ENCODE results near the gene PORCN. TPM values are rescaled to one million over a fixed set of nuclear protein-coding genes. Genes with fewer than 3 reads are reported as not detected.

Gene PORCN
- polyA plus RNA-seq, 1 donor (not counting 4 experiments of a cell fraction or from before 2014, with no cell fraction given), result 52.2 TPM

- TF ChIP-seq CTCF (optimal IDR thresholded peaks at IDR 0.05 in 1 of 3, IDR thresholded peaks at IDR 0.05 in 1 of 3, conservative IDR thresholded peaks at IDR 0.05 in 1 of 3; ENCODE audit: extremely low read depth in 1 of 3, insufficient read depth in 2 of 3, low read length in 3 of 3) (no peak), EZH2 (IDR thresholded peaks at IDR 0.05; ENCODE audit: low read length) (no peak)
- FAIRE-seq, result no peak
Observed at GRCh38 chrX:48468247-48468671, 40.5 kb upstream of the PORCN start.

GRCh38 chrX:48468693-48469691 is 39.8 kb upstream of the PORCN start:
- dilution Hi-C loops (cut with MboI; ENCODE audit: extremely low pct_ligation_motif_present, low sequenced_read_pairs), result no loop called here
- H3K27ac ChIP-seq (ENCODE audit: control insufficient read depth, insufficient read depth, low read length), result peak overlapping the region; percentile 86
- H3K4me3 ChIP-seq (ENCODE audit: control insufficient read depth in 2 of 3, extremely low read depth in 1 of 3, insufficient read depth in 2 of 3, low read depth in 1 of 3, low read length in 3 of 3), result peak overlapping the region; percentile 58 to 80 (median 64)

More at GRCh38 chrX:48468247-48468671, 40.5 kb upstream of the PORCN start:
- Histone ChIP-seq H3K27ac (ENCODE audit: control insufficient read depth, insufficient read depth, low read length) (peak overlapping the region; percentile 86), H2AFZ (ENCODE audit: control insufficient read depth, low read length) (no peak overlapping the region), H3K9ac (ENCODE audit: control insufficient read depth, extremely low read depth, insufficient read depth, low read length) (peak overlapping the region; percentile 87), H3K9me1 (ENCODE audit: control insufficient read depth, extremely low read depth, insufficient read depth, low read length) (no peaks in the 10 kb centered on the region), H3K36me3 (ENCODE audit: control insufficient read depth in 2 of 2, extremely low read depth in 1 of 2, insufficient read depth in 2 of 2, low read length in 2 of 2) (peaks cover 0 to 9% of the 10 kb centered on the region in 2 experiments), H4K20me1 (ENCODE audit: control insufficient read depth, extremely low read depth, insufficient read depth, low read length) (peaks cover 2% of the 10 kb centered on the region), H3K4me1 (ENCODE audit: control insufficient read depth, extremely low read depth, insufficient read depth, low read length) (peaks cover 25% of the 10 kb centered on the region), H3K4me2 (ENCODE audit: control insufficient read depth, extremely low read depth, insufficient read depth, low read depth, low read length) (peak overlapping the region; percentile 75), H3K4me3 (ENCODE audit: control insufficient read depth in 2 of 3, extremely low read depth in 1 of 3, insufficient read depth in 2 of 3, low read depth in 1 of 3, low read length in 3 of 3) (peak overlapping the region; percentile 58 to 80 (median 64)), H3K27me3 (ENCODE audit: control insufficient read depth, extremely low read depth, insufficient read depth, low read length) (no peaks in the 10 kb centered on the region), H3K9me3 (ENCODE audit: control insufficient read depth, low read depth, low read length) (peaks cover 8% of the 10 kb centered on the region), H3K79me2 (ENCODE audit: control insufficient read depth, insufficient read depth, low read length) (peaks cover 35% of the 10 kb centered on the region)
- no peak for DNase-seq (ENCODE audit: low read depth, low spot score)
- dilution Hi-C loops (cut with MboI; ENCODE audit: extremely low pct_ligation_motif_present, low sequenced_read_pairs), result no loop called here

More at GRCh38 chrX:48468693-48469691, 39.8 kb upstream of the PORCN start:
- Histone ChIP-seq H3K4me1 (ENCODE audit: control insufficient read depth, extremely low read depth, insufficient read depth, low read length) (peaks cover 25% of the 10 kb centered on the region), H3K9me3 (ENCODE audit: control insufficient read depth, low read depth, low read length) (peaks cover 8% of the 10 kb centered on the region), H2AFZ (ENCODE audit: control insufficient read depth, low read length) (no peak overlapping the region), H3K9ac (ENCODE audit: control insufficient read depth, extremely low read depth, insufficient read depth, low read length) (peak overlapping the region; percentile 87), H4K20me1 (ENCODE audit: control insufficient read depth, extremely low read depth, insufficient read depth, low read length) (peaks cover 2% of the 10 kb centered on the region), H3K79me2 (ENCODE audit: control insufficient read depth, insufficient read depth, low read length) (peaks cover 35% of the 10 kb centered on the region), H3K27me3 (ENCODE audit: control insufficient read depth, extremely low read depth, insufficient read depth, low read length) (no peaks in the 10 kb centered on the region), H3K9me1 (ENCODE audit: control insufficient read depth, extremely low read depth, insufficient read depth, low read length) (no peaks in the 10 kb centered on the region), H3K36me3 (ENCODE audit: control insufficient read depth in 2 of 2, extremely low read depth in 1 of 2, insufficient read depth in 2 of 2, low read length in 2 of 2) (peaks cover 0 to 9% of the 10 kb centered on the region in 2 experiments), H3K4me2 (ENCODE audit: control insufficient read depth, extremely low read depth, insufficient read depth, low read depth, low read length) (peak overlapping the region; percentile 75)
- no peak for TF ChIP-seq CTCF (optimal IDR thresholded peaks at IDR 0.05 in 1 of 3, IDR thresholded peaks at IDR 0.05 in 1 of 3, conservative IDR thresholded peaks at IDR 0.05 in 1 of 3; ENCODE audit: extremely low read depth in 1 of 3, insufficient read depth in 2 of 3, low read length in 3 of 3)
- no peak for TF ChIP-seq EZH2 (IDR thresholded peaks at IDR 0.05; ENCODE audit: low read length)
- DNase-seq (ENCODE audit: low read depth, low spot score) (no peak), FAIRE-seq (no peak)

Measured in keratinocyte (primary cell).